Spleen (tissue), 7 donors: ENCODE data around the gene ZFYVE28.

Source experiments
- POLR2A ChIP-seq, 3 donors: fragments of 450-650 bp; IDR thresholded peaks; one replicate each; pipeline ENCODE4 v1.5.1; 2017; ENCODE audit warnings: antibody characterized with exemption in 3 of 3, mild to moderate bottlenecking in 1 of 3
- POLR2AphosphoS5 ChIP-seq, 3 donors: sonication (generic); formaldehyde crosslinking; IDR thresholded peaks; one replicate each; pipeline ENCODE4 v1.5.1; 2017; ENCODE audit warnings: antibody characterized with exemption in 3 of 3
- TF ChIP-seq, protein P1 (sequence below), 11 experiments: fragments of 200-600 bp in 7 of 11; fragments of 450-650 bp in 4 of 11; sonication (generic) in 4 of 11; IDR thresholded peaks in 8 of 11; conservative IDR thresholded peaks in 3 of 11; 1 replicate in 7 of 11; 2 replicates in 4 of 11; pipeline versions ENCODE4 v1.4.0 to v1.8.0; 2016 to 2021; ENCODE audit warnings: antibody characterized with exemption in 11 of 11, inconsistent platforms in 4 of 11, mild to moderate bottlenecking in 1 of 11
- donor health status: DM: no; HTN: no; CAD: no; lungs with moderate emphysema.
- donor health status: DM: no; HTN: no; CAD: no.
- donor health status: DM: no; HTN: no; CAD: no.

DNA sequence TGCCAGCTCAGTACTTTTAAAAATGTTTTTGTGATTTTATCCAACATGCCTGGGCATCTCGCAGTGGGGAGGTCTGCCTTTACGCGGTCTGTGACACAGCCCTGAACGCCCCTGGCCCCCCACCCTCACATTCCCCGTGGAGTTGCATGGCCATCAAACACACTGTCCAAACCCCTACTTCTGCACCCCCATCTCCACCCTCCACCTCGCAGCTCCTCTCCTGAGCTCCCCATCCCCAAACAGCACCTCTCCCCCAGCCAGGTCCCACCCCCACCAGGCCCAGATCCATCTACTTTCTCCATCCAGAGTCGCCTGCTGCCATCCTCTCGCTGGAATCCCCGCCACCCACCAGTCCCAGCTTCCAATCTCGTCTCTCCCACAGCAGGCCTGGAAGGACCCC lies 9.5 kb downstream of the ZFYVE28 start:
- TF ChIP-seq, protein P1, sequence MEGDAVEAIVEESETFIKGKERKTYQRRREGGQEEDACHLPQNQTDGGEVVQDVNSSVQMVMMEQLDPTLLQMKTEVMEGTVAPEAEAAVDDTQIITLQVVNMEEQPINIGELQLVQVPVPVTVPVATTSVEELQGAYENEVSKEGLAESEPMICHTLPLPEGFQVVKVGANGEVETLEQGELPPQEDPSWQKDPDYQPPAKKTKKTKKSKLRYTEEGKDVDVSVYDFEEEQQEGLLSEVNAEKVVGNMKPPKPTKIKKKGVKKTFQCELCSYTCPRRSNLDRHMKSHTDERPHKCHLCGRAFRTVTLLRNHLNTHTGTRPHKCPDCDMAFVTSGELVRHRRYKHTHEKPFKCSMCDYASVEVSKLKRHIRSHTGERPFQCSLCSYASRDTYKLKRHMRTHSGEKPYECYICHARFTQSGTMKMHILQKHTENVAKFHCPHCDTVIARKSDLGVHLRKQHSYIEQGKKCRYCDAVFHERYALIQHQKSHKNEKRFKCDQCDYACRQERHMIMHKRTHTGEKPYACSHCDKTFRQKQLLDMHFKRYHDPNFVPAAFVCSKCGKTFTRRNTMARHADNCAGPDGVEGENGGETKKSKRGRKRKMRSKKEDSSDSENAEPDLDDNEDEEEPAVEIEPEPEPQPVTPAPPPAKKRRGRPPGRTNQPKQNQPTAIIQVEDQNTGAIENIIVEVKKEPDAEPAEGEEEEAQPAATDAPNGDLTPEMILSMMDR (IDR thresholded peaks at IDR 0.05 in 8 of 11, conservative IDR thresholded peaks at IDR 0.05 in 3 of 11) = no peak
- TF ChIP-seq POLR2AphosphoS5 (IDR thresholded peaks at IDR 0.05) = no peak
- no peak for TF ChIP-seq POLR2A (IDR thresholded peaks at IDR 0.05)
